Ectodermal cell (in vitro differentiated cells): ENCODE measurements around the gene IDNK.

ENCODE experiments used
- H3K27ac ChIP-seq: 2 replicates; pipeline ENCODE4 v1.7.0; 2013; ENCODE audit warnings: mild to moderate bottlenecking, low read depth, low read length; ENCODE audit not compliant: insufficient read depth, poor library complexity, severe bottlenecking
- H3K27me3 ChIP-seq: 2 replicates; pipeline ENCODE4 v1.7.0; 2013; ENCODE audit warnings: mild to moderate bottlenecking, low read length; ENCODE audit not compliant: insufficient read depth, control insufficient read depth, poor library complexity, severe bottlenecking
- H3K36me3 ChIP-seq: one replicate; pipeline ENCODE4 v1.7.0; 2013; ENCODE audit warnings: low read length; ENCODE audit not compliant: control insufficient read depth, insufficient read depth
- H3K4me1 ChIP-seq: one replicate; pipeline ENCODE4 v1.7.0; 2013; ENCODE audit warnings: low read length; ENCODE audit not compliant: control insufficient read depth, insufficient read depth
- H3K4me3 ChIP-seq: 2 replicates; pipeline ENCODE4 v1.7.0; 2013; ENCODE audit warnings: low read depth, low read length, control low read depth; ENCODE audit not compliant: insufficient read depth
- H3K9me3 ChIP-seq: 2 replicates; pipeline ENCODE4 v1.7.0; 2013; ENCODE audit warnings: mild to moderate bottlenecking, low read length, moderate library complexity; ENCODE audit not compliant: control insufficient read depth
- WGBS, 2 experiments: methylation state at CpG; one replicate each; pipeline ENCODE4 v1.1.7; 2013; ENCODE audit warnings: missing lambda C conversion rate in 2 of 2; 5-methylcytosine and 5-hydroxymethylcytosine counted together

Gene IDNK

GRCh38 chr9:83655433-83655832 lies 32.5 kb downstream of the IDNK start:
- H3K4me1 ChIP-seq: no peaks in the 10 kb centered on the region
- H3K36me3 ChIP-seq: peaks cover 42% of the 10 kb centered on the region
- H3K4me3 ChIP-seq: no peak overlapping the region
- 100% methylated on average over 1 of the region's 1 CpG for WGBS, 2 experiments
- H3K27ac ChIP-seq: no peak overlapping the region
- no peaks in the 10 kb centered on the region for H3K9me3 ChIP-seq
- H3K27me3 ChIP-seq: no peaks in the 10 kb centered on the region

GRCh38 chr9:83656032-83656680 lies 33.2 kb downstream of the IDNK start:
- peaks cover 43% of the 10 kb centered on the region for H3K36me3 ChIP-seq

DNA sequence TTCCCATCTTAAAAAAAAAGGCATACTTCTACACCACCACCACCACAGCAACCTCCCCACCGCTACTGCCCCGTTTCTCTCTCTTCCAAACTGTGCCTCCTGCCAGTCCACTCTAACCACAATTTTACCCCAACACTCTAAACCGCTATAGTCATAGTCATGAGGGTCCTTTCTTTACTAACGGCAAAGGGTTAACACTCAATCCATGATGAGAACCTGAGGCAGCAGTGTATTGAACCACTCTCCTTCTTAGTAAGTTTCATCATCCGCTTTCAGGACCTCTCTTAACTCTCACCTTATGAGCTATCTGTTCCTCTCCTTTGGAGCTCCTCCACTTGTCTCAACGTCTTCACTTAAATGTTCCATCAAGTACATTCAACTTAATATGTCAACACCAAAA lies 34.0 kb downstream of the IDNK start:
- H3K4me1 ChIP-seq: no peaks in the 10 kb centered on the region
- H3K27me3 ChIP-seq: no peaks in the 10 kb centered on the region
- H3K36me3 ChIP-seq: peaks cover 42% of the 10 kb centered on the region
- H3K27ac ChIP-seq: no peak overlapping the region
- WGBS, 2 experiments: 91 to 93% methylated on average over 6 of the region's 6 CpGs
- H3K4me3 ChIP-seq: no peak overlapping the region
- no peaks in the 10 kb centered on the region for H3K9me3 ChIP-seq

More at GRCh38 chr9:83656032-83656680, 33.2 kb downstream of the IDNK start:
- no peaks in the 10 kb centered on the region for H3K4me1 ChIP-seq
- 96 to 98% methylated on average over 1 of the region's 2 CpGs for WGBS, 2 experiments
- no peaks in the 10 kb centered on the region for H3K27me3 ChIP-seq
- no peak overlapping the region for H3K27ac ChIP-seq
- no peak overlapping the region for H3K4me3 ChIP-seq
- no peaks in the 10 kb centered on the region for H3K9me3 ChIP-seq

- Histone ChIP-seq H3K9me3 (no peaks in the 10 kb centered on the region), H3K36me3 (peaks cover 55% of the 10 kb centered on the region), H3K4me3 (no peak overlapping the region), H3K27ac (no peak overlapping the region), H3K27me3 (no peaks in the 10 kb centered on the region), H3K4me1 (no peaks in the 10 kb centered on the region)
- 87 to 88% methylated on average over 2 to 3 of the region's 3 CpGs for WGBS, 2 experiments
Measured at GRCh38 chr9:83662933-83663332, 40.0 kb downstream of the IDNK start.

- 92 to 99% methylated on average over 4 to 5 of the region's 5 CpGs for WGBS, 2 experiments
- Histone ChIP-seq H3K4me3 (no peak overlapping the region), H3K9me3 (no peaks in the 10 kb centered on the region), H3K27ac (no peak overlapping the region), H3K36me3 (peaks cover 38% of the 10 kb centered on the region), H3K27me3 (no peaks in the 10 kb centered on the region), H3K4me1 (no peaks in the 10 kb centered on the region)
Measured at GRCh38 chr9:83665580-83666200, 42.7 kb downstream of the IDNK start.

- H3K9me3 ChIP-seq: no peaks in the 10 kb centered on the region
- H3K4me3 ChIP-seq: no peak overlapping the region
- no peaks in the 10 kb centered on the region for H3K4me1 ChIP-seq
- H3K36me3 ChIP-seq: peaks cover 29% of the 10 kb centered on the region
- no peaks in the 10 kb centered on the region for H3K27me3 ChIP-seq
- WGBS, 2 experiments: 100% methylated on average over 1 of the region's 1 CpG; no CpG with 5 or more reads in 1 of the 2 experiments
- no peak overlapping the region for H3K27ac ChIP-seq
Measured at GRCh38 chr9:83669067-83669466, 46.1 kb downstream of the IDNK start.

- no peak overlapping the region for H3K4me3 ChIP-seq
- H3K36me3 ChIP-seq: peaks cover 19% of the 10 kb centered on the region
- H3K4me1 ChIP-seq: no peaks in the 10 kb centered on the region
- H3K27me3 ChIP-seq: no peaks in the 10 kb centered on the region
- no peak overlapping the region for H3K27ac ChIP-seq
- WGBS, 2 experiments: 94 to 97% methylated on average over 5 of the region's 5 CpGs
- no peaks in the 10 kb centered on the region for H3K9me3 ChIP-seq
Measured at GRCh38 chr9:83670381-83670780, 47.4 kb downstream of the IDNK start.

- H3K4me1 ChIP-seq: no peaks in the 10 kb centered on the region
- H3K4me3 ChIP-seq: no peak overlapping the region
- peaks cover 14% of the 10 kb centered on the region for H3K36me3 ChIP-seq
- no peaks in the 10 kb centered on the region for H3K27me3 ChIP-seq
- H3K9me3 ChIP-seq: no peaks in the 10 kb centered on the region
- no peak overlapping the region for H3K27ac ChIP-seq
- 89 to 100% methylated on average over 1 of the region's 1 CpG for WGBS, 2 experiments
Measured at GRCh38 chr9:83671451-83671850, 48.5 kb downstream of the IDNK start.

GRCh38 chr9:83675466-83675865 lies 52.5 kb downstream of the IDNK start:
- no peaks in the 10 kb centered on the region for H3K4me1 ChIP-seq
- 90 to 100% methylated on average over 1 of the region's 1 CpG for WGBS, 2 experiments
- H3K27me3 ChIP-seq: no peaks in the 10 kb centered on the region
- peaks cover 35% of the 10 kb centered on the region for H3K36me3 ChIP-seq
- H3K4me3 ChIP-seq: no peak overlapping the region
- no peak overlapping the region for H3K27ac ChIP-seq
- no peaks in the 10 kb centered on the region for H3K9me3 ChIP-seq

DNA sequence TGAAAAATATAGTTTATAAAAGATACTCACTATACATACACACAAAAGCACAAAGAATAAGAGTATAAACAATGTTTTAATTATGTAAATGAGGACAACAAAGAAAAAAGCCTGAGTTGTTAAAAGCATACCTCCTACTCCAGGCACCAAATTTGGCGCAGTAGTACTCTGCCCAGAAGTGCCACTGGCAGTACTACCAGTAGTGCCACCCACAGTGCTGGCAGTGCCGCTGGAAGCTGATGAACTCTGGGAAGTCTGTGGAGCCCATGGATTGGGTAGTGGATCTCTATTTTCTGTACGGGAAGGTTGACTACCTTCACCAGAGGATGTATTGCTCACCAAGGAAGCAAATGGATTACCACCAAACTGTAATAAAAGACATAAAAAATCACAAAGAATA lies 54.7 kb downstream of the IDNK start:
- Histone ChIP-seq H3K27ac (no peak overlapping the region), H3K36me3 (peaks cover 31% of the 10 kb centered on the region), H3K4me3 (no peak overlapping the region), H3K9me3 (no peaks in the 10 kb centered on the region), H3K27me3 (no peaks in the 10 kb centered on the region), H3K4me1 (no peaks in the 10 kb centered on the region)
- WGBS, 2 experiments: 97 to 98% methylated on average over 3 of the region's 3 CpGs
